Measurements from ENCODE around the gene RPAP3. TPM values are rescaled to one million over a fixed set of nuclear protein-coding genes. Genes with fewer than 3 reads are reported as not detected.
A peak's percentile ranks its signal among the peaks of the same experiment; 100 is the strongest.

Gene RPAP3
- total and polyA plus RNA-seq, 2 of the 4 experiments (the other 2 are of a cell fraction) = 10.6 to 13.4 TPM

- H2AK5ac ChIP-seq (ENCODE audit: low read depth, low read length) = no peak overlapping the region
- H3K36me3 ChIP-seq (ENCODE audit: control insufficient read depth, insufficient read depth, low read length) = no peaks in the 10 kb centered on the region
- dilution Hi-C loops (cut with HindIII; ENCODE audit: low sequenced_read_pairs, unreplicated experiment) = no loop called here
- H2BK5ac ChIP-seq (ENCODE audit: low read depth, low read length, poor library complexity, severe bottlenecking) = no peak overlapping the region
- no peak overlapping the region; the same call in 1 of the 2 replicates for H2BK20ac ChIP-seq (ENCODE audit: low read depth, low read length)
- H3K14ac ChIP-seq (replicated peaks; ENCODE audit: low read depth, low read length) = peak overlapping the region; percentile 68
- H3K9me1 ChIP-seq (ENCODE audit: insufficient read depth, low read length) = peaks cover 13% of the 10 kb centered on the region; the same call in 1 of the 2 replicates
- no peak for TF ChIP-seq CEBPB (IDR thresholded peaks at IDR 0.05; ENCODE audit: low read depth, low read length)
- TF ChIP-seq BHLHE40 (IDR thresholded peaks at IDR 0.05; ENCODE audit: low read depth, low read length) = no peak
- TF ChIP-seq POLR2A (IDR thresholded peaks at IDR 0.05; ENCODE audit: low read depth, low read length) = no peak
- TF ChIP-seq MXI1 (IDR thresholded peaks at IDR 0.05; ENCODE audit: borderline replicate concordance, low read depth, low read length) = no peak
- TF ChIP-seq NFE2L2 (IDR thresholded peaks at IDR 0.05; ENCODE audit: low read depth, low read length) = no peak
- no peak overlapping the region for H3K4me3 ChIP-seq (ENCODE audit: insufficient read depth, low read depth, low read length)
- no peak overlapping the region for H2AFZ ChIP-seq (replicated peaks; ENCODE audit: low read length, poor library complexity)
- ATAC-seq (ENCODE audit: low read depth) (no peak), DNase-seq (no peak)
- no peak overlapping the region for H3K27ac ChIP-seq (ENCODE audit: insufficient read depth, low read length)
- H3K56ac ChIP-seq (ENCODE audit: extremely low read depth, insufficient read depth, low read length) = no peak overlapping the region
- H3K4me1 ChIP-seq (ENCODE audit: control insufficient read depth, insufficient read depth, low read length) = peaks cover 17% of the 10 kb centered on the region
- POLR2A ChIA-PET (ENCODE audit: unreplicated experiment) = no interaction called here
- CTCF ChIA-PET = interaction anchor here (0.8 kb wide), 1 partner anchor 11 kb away, joined by 3 read pairs; no protein-coding TSS in a partner anchor
- BruUV-seq (replicated peaks) = no TSS peak
- H3K9ac ChIP-seq (ENCODE audit: low read depth, low read length) = no peak overlapping the region
- peak overlapping the region; percentile 64; the same call in 1 of the 2 replicates for H3K4ac ChIP-seq (ENCODE audit: low read depth, low read length)
- H3K27me3 ChIP-seq (ENCODE audit: control insufficient read depth, insufficient read depth, low read length) = no peaks in the 10 kb centered on the region
- H4K91ac ChIP-seq (ENCODE audit: insufficient read depth, low read depth, low read length) = peak overlapping the region; percentile 5; the same call in 1 of the 2 replicates
- H2BK120ac ChIP-seq (ENCODE audit: low read depth, low read length) = 0 out of 2 replicates have a peak overlapping the region, but pooled peaks have one; percentile 26
- intact Hi-C loops (cut with micrococcal nuclease) = no loop called here
- no peak overlapping the region for H2BK15ac ChIP-seq (ENCODE audit: low read depth, low read length)
- in situ Hi-C loops (cut with MboI; ENCODE audit: low sequenced_read_pairs) = no loop called here
- no peak overlapping the region; a peak in 1 of 4 replicates for H4K8ac ChIP-seq (ENCODE audit: low read depth in 2 of 2, low read length in 2 of 2)
- H3K9me3 ChIP-seq (ENCODE audit: control insufficient read depth, insufficient read depth, low read length) = no peaks in the 10 kb centered on the region
- H3K23ac ChIP-seq (ENCODE audit: low read depth, low read length) = peak overlapping the region; percentile 80; the same call in 1 of the 2 replicates
- H3K18ac ChIP-seq (ENCODE audit: low read depth, low read length) = no peak overlapping the region
- no peak overlapping the region for H3K4me2 ChIP-seq (ENCODE audit: low read depth, low read length)
- H3K79me1 ChIP-seq (ENCODE audit: low read depth in 1 of 2, low read length in 2 of 2) = no peaks in the 10 kb centered on the region
- 100% methylated on average over 3 of the region's 4 CpGs; no CpG with 5 or more reads in 1 of the 2 experiments for WGBS, 2 experiments (ENCODE audit: extremely low coverage in 2 of 2, insufficient read length in 1 of 2)
- peak overlapping the region; percentile 5 for H2AK9ac ChIP-seq (replicated peaks; ENCODE audit: low read depth, low read length, poor library complexity)
- no peaks in the 10 kb centered on the region for H4K20me1 ChIP-seq (ENCODE audit: insufficient read depth, low read length)
- H4K5ac ChIP-seq (ENCODE audit: low read depth, low read length) = no peak overlapping the region
These were observed 48.3 kb upstream of the RPAP3 start for GRCh38 chr12:47754126-47754525.
